HepG2 (cell line): ENCODE data around the gene MBOAT7. TPM values are rescaled to one million over a fixed set of nuclear protein-coding genes. Genes with fewer than 3 reads are reported as not detected.

Experiments
- ATAC-seq: fragments of 200-7000 bp; cut with Tn5 transposase; 3 replicates; pipeline ENCODE4 v1.9.1; 2020; ENCODE audit warnings: mild to moderate bottlenecking, moderate library complexity
- BruUV-seq: library from RNA; stranded (reverse); fragments of 400-500 nt; replicated peaks from 2 replicates; lab custom pipeline; 2021; lab: Mats Ljungman, UMichigan
- CTCF ChIA-PET: fragments of 300-600 bp; formaldehyde crosslinking; extraction: SDS; loops from one replicate; lab custom pipeline; 2021; ENCODE audit warnings: low total read pairs, inconsistent platforms, low intra/inter-chr PET ratio; lab: Yijun Ruan, JAX
- POLR2A ChIA-PET: fragments of 350-600 bp; sonication (Branson Sonifier 250); formaldehyde crosslinking; loops from one replicate; lab custom pipeline; 2020; ENCODE audit warnings: antibody characterized with exemption, inconsistent platforms; lab: Yijun Ruan, JAX
- DNase-seq: peaks from one replicate; pipeline ENCODE4 v3.0.0-alpha.2; 2015; ENCODE audit warnings: low spot score
- FAIRE-seq: peaks from 3 replicates; lab custom pipeline; 2011; peaks lifted over from hg19 to GRCh38; lab: Jason Lieb, UNC
- H2AFZ ChIP-seq: one replicate; pipeline ENCODE4 v1.6.1; 2011; ENCODE audit warnings: low read length, inconsistent platforms
- H3K27ac ChIP-seq: fragments of 300-600 bp; 3 replicates; pipeline ENCODE4 v1.8.0; 2011; ENCODE audit warnings: mixed run types, mild to moderate bottlenecking, mixed read lengths, low read length, inconsistent platforms; ENCODE audit not compliant: insufficient read depth; ENCODE audit errors: extremely low read length
- H3K27me3 ChIP-seq, 2 experiments: fragments of 200-600 bp in 1 of 2; 2 replicates in 1 of 2; 3 replicates in 1 of 2; pipeline versions ENCODE4 v1.6.0 to v1.8.0; 2011; ENCODE audit warnings: low read length in 2 of 2, mild to moderate bottlenecking in 2 of 2, moderate library complexity in 2 of 2, inconsistent platforms in 1 of 2; ENCODE audit not compliant: insufficient read depth in 2 of 2, control insufficient read depth in 1 of 2
- H3K36me3 ChIP-seq, 2 experiments: fragments of 200-600 bp in 1 of 2; replicated peaks in 1 of 2; 2 replicates in 1 of 2; 3 replicates in 1 of 2; pipeline versions ENCODE4 v1.5.1 to v1.8.0; 2011; ENCODE audit warnings: low read length in 2 of 2, inconsistent platforms in 1 of 2; ENCODE audit not compliant: insufficient read depth in 2 of 2, control insufficient read depth in 1 of 2
- H3K4me1 ChIP-seq: 2 replicates; pipeline ENCODE4 v1.5.1; 2012; ENCODE audit warnings: low read length, inconsistent platforms; ENCODE audit not compliant: insufficient read depth
- H3K4me2 ChIP-seq: 2 replicates; pipeline ENCODE4 v1.6.0; 2011; ENCODE audit warnings: low read depth, low read length, inconsistent platforms
- H3K4me3 ChIP-seq, 3 experiments: fragments of 200-600 bp in 1 of 3; sonication (generic), shearing (Covaris generic) in 1 of 3; replicated peaks in 1 of 3; 2 replicates each; pipeline ENCODE4 v1.5.1; 2011 to 2016; ENCODE audit warnings: low read length in 3 of 3, inconsistent platforms in 2 of 3, low read depth in 2 of 3, mild to moderate bottlenecking in 2 of 3, control low read depth in 1 of 3, mixed read lengths in 1 of 3; ENCODE audit not compliant: insufficient read depth in 1 of 3
- H3K79me2 ChIP-seq: one replicate; pipeline ENCODE4 v1.6.1; 2011; ENCODE audit warnings: low read length, inconsistent platforms; ENCODE audit not compliant: insufficient read depth
- H3K9ac ChIP-seq: 2 replicates; pipeline ENCODE4 v1.6.0; 2011; ENCODE audit warnings: mild to moderate bottlenecking, low read depth, low read length, inconsistent platforms; ENCODE audit not compliant: insufficient read depth
- H3K9me3 ChIP-seq: 2 replicates; pipeline ENCODE4 v1.5.1; 2012; ENCODE audit warnings: mild to moderate bottlenecking, low read length
- H4K20me1 ChIP-seq: 2 replicates; pipeline ENCODE4 v1.6.0; 2011; ENCODE audit warnings: inconsistent platforms, mild to moderate bottlenecking, low read length, moderate library complexity; ENCODE audit not compliant: insufficient read depth
- ARID4A ChIP-seq: sonication (generic); formaldehyde crosslinking; IDR thresholded peaks from 2 replicates; pipeline ENCODE4 v1.5.0; 2020; ENCODE audit warnings: mild to moderate bottlenecking, missing genetic modification reagents, borderline replicate concordance
- ARNT ChIP-seq: fragments of 450-650 bp; IDR thresholded peaks from 2 replicates; pipeline ENCODE4 v1.6.1; 2017
- FLYWCH1 ChIP-seq: sonication (generic); formaldehyde crosslinking; IDR thresholded peaks from 2 replicates; pipeline ENCODE4 v1.8.1; 2023; ENCODE audit warnings: mild to moderate bottlenecking, missing genetic modification reagents
- KDM5B ChIP-seq: sonication (generic); formaldehyde crosslinking; IDR thresholded peaks from 2 replicates; pipeline ENCODE4 v1.4.0; 2020; ENCODE audit warnings: missing genetic modification reagents, mild to moderate bottlenecking, borderline replicate concordance
- MYC ChIP-seq: sonication (generic); formaldehyde crosslinking; IDR thresholded peaks from 2 replicates; pipeline ENCODE4 v1.9.0; 2021; ENCODE audit warnings: missing genetic modification reagents, borderline replicate concordance
- PBX2 ChIP-seq: IDR thresholded peaks from 2 replicates; pipeline ENCODE4 v1.6.1; 2016; ENCODE audit warnings: control low read depth
- PCBP1 ChIP-seq: fragments of 200-400 bp; formaldehyde crosslinking; IDR thresholded peaks from 2 replicates; pipeline ENCODE4 v1.6.1; 2017; ENCODE audit warnings: mild to moderate bottlenecking, low read depth, low read length, borderline replicate concordance
- PHF21A ChIP-seq: sonication (generic); formaldehyde crosslinking; IDR thresholded peaks from 2 replicates; pipeline ENCODE4 v1.5.0; 2020; ENCODE audit warnings: mild to moderate bottlenecking, missing genetic modification reagents
- SRY ChIP-seq: sonication (generic); formaldehyde crosslinking; IDR thresholded peaks from 2 replicates; pipeline ENCODE4 v1.8.0; 2022; ENCODE audit warnings: mild to moderate bottlenecking, missing genetic modification reagents
- ZFP36 ChIP-seq: fragments of 150-350 bp; IDR thresholded peaks from 2 replicates; pipeline ENCODE4 v1.6.1; 2018; ENCODE audit warnings: borderline replicate concordance, low read length, low read depth; ENCODE audit not compliant: partially characterized antibody
- ZKSCAN8 ChIP-seq: IDR thresholded peaks from 2 replicates; pipeline ENCODE4 v1.6.1; 2016; ENCODE audit warnings: borderline replicate concordance, missing genetic modification reagents, missing compliant biosample characterization
- ZNF225 ChIP-seq: sonication (generic); formaldehyde crosslinking; IDR thresholded peaks from 2 replicates; pipeline ENCODE4 v1.4.0; 2020; ENCODE audit warnings: mild to moderate bottlenecking, missing genetic modification reagents
- ZNF282 ChIP-seq: fragments of 450-650 bp; IDR thresholded peaks from 2 replicates; pipeline ENCODE4 v1.6.1; 2018; ENCODE audit not compliant: partially characterized antibody
- ZNF556 ChIP-seq: sonication (generic); formaldehyde crosslinking; IDR thresholded peaks from 2 replicates; pipeline ENCODE4 v1.4.0; 2020; ENCODE audit warnings: mild to moderate bottlenecking, missing genetic modification reagents, borderline replicate concordance
- ZNF790 ChIP-seq: sonication (generic); formaldehyde crosslinking; IDR thresholded peaks from 2 replicates; pipeline ENCODE4 v1.8.0; 2022; ENCODE audit warnings: missing genetic modification reagents, mild to moderate bottlenecking, borderline replicate concordance
- ZUFSP ChIP-seq: sonication (generic); formaldehyde crosslinking; IDR thresholded peaks from 2 replicates; pipeline ENCODE4 v1.9.0; 2021; ENCODE audit warnings: missing genetic modification reagents, mild to moderate bottlenecking, borderline replicate concordance
- WGBS: methylation state at CpG from one replicate; pipeline ENCODE4 v1.1.6; 2017; ENCODE audit warnings: low lambda C conversion rate; 5-methylcytosine and 5-hydroxymethylcytosine counted together
- in situ Hi-C: cut with HindIII; loops from 2 replicates; pipeline ENCODE4 v1.10.0; 2017; ENCODE audit warnings: low pct_unique_long_range_greater_than_20kb; ENCODE audit not compliant: extremely low pct_ligation_motif_present
- intact Hi-C: fragments of 100-400 bp; cut with micrococcal nuclease; formaldehyde crosslinking; loops from one replicate; pipeline ENCODE4 v1.10.0; 2022; ENCODE audit not compliant: unreplicated experiment
- polyA plus RNA-seq, 8 experiments: library from polyadenylated mRNA; depleted of rRNA in 3 of 8; stranded (reverse) in 7 of 8; unstranded in 1 of 8; fragments of >200 nt; fragmentation: Illumina TruSeq in 4 of 8; extraction: Trizol in 4 of 8; gene quantifications; 2 replicates each; pipeline versions ENCODE4 v1.2.1 to v1.2.3, GENCODE V29; 2011 to 2016; ENCODE audit warnings: low read depth in 4 of 8, missing spikeins in 1 of 8, mixed read lengths in 1 of 8; ENCODE audit not compliant: insufficient read depth in 1 of 8
- total RNA-seq, 5 experiments: library from RNA; depleted of rRNA; stranded (reverse); fragments of >200 nt; fragmentation: Illumina TruSeq; extraction: Trizol; gene quantifications; 2 replicates each; pipeline ENCODE4 v1.2.3, GENCODE V29; 2016; ENCODE audit warnings: low read depth in 1 of 5

MBOAT7 gene
- total and polyA plus RNA-seq, 2 of the 13 experiments (the other 11 are each of a cell fraction or from before 2014, with no cell fraction given): 22.2 to 25.5 TPM

- intact Hi-C loops: no loop called here
- ChIA-PET CTCF (no interaction called here), POLR2A (interaction anchor here (1.6 kb wide), 1 partner anchor 13 kb away, joined by 4 read pairs; no protein-coding TSS in a partner anchor)
- H2AFZ ChIP-seq: no peak overlapping the region
- no peak for FAIRE-seq
- H3K27me3 ChIP-seq: no peaks in the 10 kb centered on the region
- no peak overlapping the region for H3K4me2 ChIP-seq
- H3K4me3 ChIP-seq: no peak overlapping the region
- in situ Hi-C loops: no loop called here
- peaks cover 22 to 74% of the 10 kb centered on the region in 2 experiments; a peak in 4 of 5 replicates for H3K36me3 ChIP-seq
- no peaks in the 10 kb centered on the region for H3K4me1 ChIP-seq
- H3K9ac ChIP-seq: no peak overlapping the region
- no peak for DNase-seq
- no TSS peak for BruUV-seq
- ATAC-seq: no peak
- no peak overlapping the region for H3K27ac ChIP-seq
- WGBS: 98% methylated on average over 16 of the region's 19 CpGs
- H3K79me2 ChIP-seq: no peaks in the 10 kb centered on the region
- TF ChIP-seq ARNT (no peak), ZNF225 (CRISPR knock-in tag) (no peak), PHF21A (CRISPR knock-in tag) (no peak), ZNF790 (CRISPR knock-in tag) (no peak), PCBP1 (no peak), SRY (CRISPR knock-in tag) (no peak), KDM5B (CRISPR knock-in tag) (no peak), ZNF282 (no peak), FLYWCH1 (no peak), ZUFSP (no peak), ZNF556 (CRISPR knock-in tag) (no peak), ARID4A (CRISPR knock-in tag) (no peak), ZFP36 (no peak), MYC (CRISPR knock-in tag) (no peak), ZKSCAN8 (CRISPR knock-in tag) (no peak), PBX2 (CRISPR knock-in tag) (no peak)
- H4K20me1 ChIP-seq: no peaks in the 10 kb centered on the region
- no peaks in the 10 kb centered on the region for H3K9me3 ChIP-seq
Observed at GRCh38 chr19:54124393-54124792, 65.0 kb downstream of the MBOAT7 start.
